Psoas muscle (tissue), 8 donors: ENCODE results near the gene AP2A2. TPM values are rescaled to one million over a fixed set of nuclear protein-coding genes. Genes with fewer than 3 reads are reported as not detected.

ENCODE experiments used
- ATAC-seq, 4 donors: fragments of 200-7000 bp; cut with Tn5 transposase; one replicate each; pipeline ENCODE4 v1.9.1; 2020; ENCODE audit warnings: moderate library complexity in 3 of 4, mild to moderate bottlenecking in 2 of 4
- DNase-seq, 2 donors: peaks; one replicate each; pipeline ENCODE4 v3.0.0-alpha.2; 2020
- H3K27ac ChIP-seq: fragments of 200-600 bp; one replicate; pipeline ENCODE4 v1.8.0; 2022
- H3K27me3 ChIP-seq, 3 donors: fragments of 200-600 bp in 1 of 3; one replicate each; pipeline versions ENCODE4 v1.6.1 to v1.8.0; 2013 to 2022; ENCODE audit warnings: low read length in 2 of 3, mild to moderate bottlenecking in 2 of 3, moderate library complexity in 1 of 3; ENCODE audit not compliant: insufficient read depth in 3 of 3
- H3K36me3 ChIP-seq, 2 donors: fragments of 200-600 bp in 1 of 2; one replicate each; pipeline versions ENCODE4 v1.6.1 to v1.8.0; 2013 to 2022; ENCODE audit warnings: low read depth in 1 of 2, mild to moderate bottlenecking in 1 of 2, moderate library complexity in 1 of 2; ENCODE audit not compliant: insufficient read depth in 1 of 2
- H3K4me1 ChIP-seq: fragments of 200-600 bp; one replicate; pipeline ENCODE4 v1.8.0; 2022
- H3K4me3 ChIP-seq: fragments of 200-600 bp; one replicate; pipeline ENCODE4 v1.8.0; 2022; ENCODE audit warnings: mild to moderate bottlenecking
- H3K9me3 ChIP-seq: fragments of 200-600 bp; one replicate; pipeline ENCODE4 v1.8.0; 2022
- WGBS, 3 donors: extraction: QIAGEN DNeasy Blood & Tissue Kit; methylation state at CpG; one replicate each; pipeline versions ENCODE4 v1.1.6 to v1.1.7; 2013; 5-methylcytosine and 5-hydroxymethylcytosine counted together
- intact Hi-C, 2 donors: fragments of 100-400 bp; cut with DNase I; formaldehyde crosslinking; loops; one replicate each; pipeline versions ENCODE4 v1.11.0 to v1.14.2; 2022
- polyA plus RNA-seq, 3 donors: library from polyadenylated mRNA; stranded (reverse); fragments of 200-250 nt; gene quantifications; one replicate each; pipeline ENCODE4 v1.2.3, GENCODE V29; 2013
- total RNA-seq, 4 donors: library from RNA; stranded (reverse); fragmentation: NEBNext Ultra II Directional in 2 of 4; extraction: Animal tissue kit (Norgen Biotek cat#: 25700) in 2 of 4; gene quantifications; one replicate each; pipeline versions ENCODE4 v1.2.1 to v1.2.4, GENCODE V29; 2021 to 2023
- TF ChIP-seq, protein P1 (sequence below): fragments of 200-600 bp; IDR thresholded peaks from one replicate; pipeline ENCODE4 v1.8.0; 2022; ENCODE audit warnings: antibody characterized with exemption
- donor health status: healthy with polysubstance abuse.
- donor health status: DM: no; HTN: no; CAD: no; lungs with moderate emphysema.
- donor health status: Bipolar disorder and iron deficiency.
- donor health status: healthy.
- donor health status: DM: yes; HTN: yes; CAD: no.
- donor health status: DM: no; HTN: no; CAD: no.
- donor health status: DM: no; HTN: no; CAD: no.
- donor health status: DM: yes; HTN: yes; CAD: no.

The AP2A2 gene
- total and polyA plus RNA-seq, 7 donors: 15.9 to 31.4 (median 26.5) TPM

DNA sequence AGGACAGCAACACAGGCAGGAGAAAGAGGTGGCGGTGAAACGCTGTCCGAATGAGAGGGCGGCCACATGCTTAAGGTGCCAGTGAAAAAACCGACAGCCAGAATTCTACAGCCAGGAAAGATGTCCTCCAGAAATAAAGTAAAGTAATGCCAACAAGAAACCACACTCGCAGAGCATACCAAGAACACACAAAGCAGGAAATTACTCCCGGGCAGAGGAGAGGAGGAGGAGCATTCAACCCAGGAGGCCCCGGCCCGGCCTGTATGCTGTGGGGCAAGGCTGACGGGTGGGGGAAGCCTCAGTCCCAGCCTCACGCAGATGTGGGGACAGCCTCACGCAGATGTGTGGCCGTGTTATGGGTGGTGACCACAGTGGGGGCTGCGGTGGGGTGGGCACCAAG is 43.1 kb upstream of the AP2A2 start:
- H3K27me3 ChIP-seq: no peaks in the 10 kb centered on the region
- DNase-seq: no peak
- intact Hi-C loops: no loop called here
- TF ChIP-seq, protein P1, sequence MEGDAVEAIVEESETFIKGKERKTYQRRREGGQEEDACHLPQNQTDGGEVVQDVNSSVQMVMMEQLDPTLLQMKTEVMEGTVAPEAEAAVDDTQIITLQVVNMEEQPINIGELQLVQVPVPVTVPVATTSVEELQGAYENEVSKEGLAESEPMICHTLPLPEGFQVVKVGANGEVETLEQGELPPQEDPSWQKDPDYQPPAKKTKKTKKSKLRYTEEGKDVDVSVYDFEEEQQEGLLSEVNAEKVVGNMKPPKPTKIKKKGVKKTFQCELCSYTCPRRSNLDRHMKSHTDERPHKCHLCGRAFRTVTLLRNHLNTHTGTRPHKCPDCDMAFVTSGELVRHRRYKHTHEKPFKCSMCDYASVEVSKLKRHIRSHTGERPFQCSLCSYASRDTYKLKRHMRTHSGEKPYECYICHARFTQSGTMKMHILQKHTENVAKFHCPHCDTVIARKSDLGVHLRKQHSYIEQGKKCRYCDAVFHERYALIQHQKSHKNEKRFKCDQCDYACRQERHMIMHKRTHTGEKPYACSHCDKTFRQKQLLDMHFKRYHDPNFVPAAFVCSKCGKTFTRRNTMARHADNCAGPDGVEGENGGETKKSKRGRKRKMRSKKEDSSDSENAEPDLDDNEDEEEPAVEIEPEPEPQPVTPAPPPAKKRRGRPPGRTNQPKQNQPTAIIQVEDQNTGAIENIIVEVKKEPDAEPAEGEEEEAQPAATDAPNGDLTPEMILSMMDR: no peak
- no peaks in the 10 kb centered on the region for H3K4me1 ChIP-seq
- 89 to 93% (median 91%) methylated on average over 14 of the region's 14 CpGs for WGBS, 3 donors
- no peaks in the 10 kb centered on the region for H3K9me3 ChIP-seq
- no peak overlapping the region for H3K27ac ChIP-seq
- H3K36me3 ChIP-seq: peaks cover 2 to 29% of the 10 kb centered on the region in 2 donors
- ATAC-seq: no peak
- H3K4me3 ChIP-seq: no peak overlapping the region

DNA sequence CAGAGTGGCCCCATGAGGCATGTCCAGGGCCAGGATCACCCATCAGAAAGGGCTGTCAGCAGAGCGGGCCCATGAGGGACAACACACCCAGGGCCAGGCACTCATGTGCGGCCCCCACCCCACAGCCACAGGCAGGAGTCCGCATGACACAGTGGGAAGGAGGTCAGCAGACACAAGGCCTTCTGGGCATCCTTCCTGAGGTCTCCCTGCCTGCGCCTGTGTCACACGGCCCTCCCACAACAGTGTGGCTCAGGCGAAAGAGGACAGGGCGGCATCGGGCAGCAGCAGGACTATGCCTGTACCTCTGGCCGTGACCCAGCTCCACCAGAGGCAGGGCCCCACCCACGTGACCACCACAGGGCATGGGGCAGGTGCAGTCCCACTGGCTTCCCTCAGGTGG is 42.1 kb upstream of the AP2A2 start:
- no peak for DNase-seq
- no peak for ATAC-seq
- intact Hi-C loops: no loop called here
- Histone ChIP-seq H3K9me3 (no peaks in the 10 kb centered on the region), H3K36me3 (peaks cover 2 to 29% of the 10 kb centered on the region in 2 donors), H3K4me3 (no peak overlapping the region), H3K27me3 (no peaks in the 10 kb centered on the region), H3K4me1 (peaks cover 6% of the 10 kb centered on the region), H3K27ac (no peak overlapping the region)
- TF ChIP-seq, protein P1: no peak
- 88 to 91% (median 91%) methylated on average over 10 of the region's 10 CpGs for WGBS, 3 donors

DNA sequence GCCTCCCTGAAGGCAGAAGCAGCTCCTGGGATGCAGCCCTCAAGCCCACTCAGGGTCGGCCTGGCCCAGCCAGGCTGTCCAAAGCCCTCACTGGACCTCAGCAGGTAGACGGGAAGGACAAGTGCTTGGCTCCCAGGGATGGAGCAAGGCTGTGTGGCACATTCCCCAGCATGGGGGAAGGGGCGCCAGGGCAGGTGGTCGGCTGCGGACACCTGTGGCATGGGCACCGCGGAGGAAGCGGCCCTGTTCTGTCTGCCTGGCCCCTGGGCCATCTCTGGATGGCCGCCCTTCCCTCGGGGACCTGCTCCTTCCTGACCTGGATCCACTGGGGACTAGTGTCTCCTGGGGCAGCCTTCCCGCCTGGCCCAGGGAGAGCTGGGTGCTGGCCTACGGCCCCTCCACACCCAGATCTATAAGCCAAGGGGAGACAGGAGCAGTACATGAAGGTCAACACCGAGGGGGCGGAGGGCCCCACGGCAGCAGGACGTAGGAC is 41.0 kb upstream of the AP2A2 start:
- Histone ChIP-seq H3K9me3 (no peaks in the 10 kb centered on the region), H3K4me3 (no peak overlapping the region), H3K36me3 (peaks cover 2 to 29% of the 10 kb centered on the region in 2 donors), H3K27me3 (no peaks in the 10 kb centered on the region), H3K27ac (no peak overlapping the region), H3K4me1 (peaks cover 7% of the 10 kb centered on the region)
- no peak for DNase-seq
- TF ChIP-seq, protein P1: no peak
- WGBS, 3 donors: 87 to 88% (median 87%) methylated on average over 14 to 16 of the region's 16 CpGs
- ATAC-seq: no peak
- intact Hi-C loops: no loop called here

DNA sequence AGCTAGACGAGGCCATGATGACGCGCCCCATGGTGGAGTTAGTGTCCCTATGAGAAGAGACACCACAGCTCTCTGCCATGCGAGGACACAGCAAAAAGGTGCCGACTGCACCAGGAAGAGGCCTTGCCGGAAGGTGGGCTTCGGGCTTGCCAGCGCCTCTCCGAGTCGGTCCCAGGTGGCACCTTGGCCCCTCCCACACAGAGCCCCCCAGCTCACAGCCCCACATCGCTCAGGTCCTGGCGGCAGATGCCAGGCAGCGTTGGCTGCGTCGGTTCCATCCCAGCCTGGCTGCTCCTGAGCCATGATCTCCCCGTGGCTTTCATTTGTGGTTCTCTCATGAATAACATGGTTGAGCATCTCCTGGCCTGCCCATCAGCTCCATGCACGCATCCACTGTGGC is 39.1 kb upstream of the AP2A2 start:
- Histone ChIP-seq H3K9me3 (no peaks in the 10 kb centered on the region), H3K4me3 (no peak overlapping the region), H3K27me3 (no peaks in the 10 kb centered on the region), H3K27ac (no peak overlapping the region), H3K4me1 (peaks cover 7% of the 10 kb centered on the region), H3K36me3 (peaks cover 0 to 22% of the 10 kb centered on the region in 2 donors)
- intact Hi-C loops: no loop called here
- ATAC-seq: no peak
- TF ChIP-seq, protein P1: no peak
- 94 to 97% (median 97%) methylated on average over 17 of the region's 17 CpGs for WGBS, 3 donors
- no peak for DNase-seq

DNA sequence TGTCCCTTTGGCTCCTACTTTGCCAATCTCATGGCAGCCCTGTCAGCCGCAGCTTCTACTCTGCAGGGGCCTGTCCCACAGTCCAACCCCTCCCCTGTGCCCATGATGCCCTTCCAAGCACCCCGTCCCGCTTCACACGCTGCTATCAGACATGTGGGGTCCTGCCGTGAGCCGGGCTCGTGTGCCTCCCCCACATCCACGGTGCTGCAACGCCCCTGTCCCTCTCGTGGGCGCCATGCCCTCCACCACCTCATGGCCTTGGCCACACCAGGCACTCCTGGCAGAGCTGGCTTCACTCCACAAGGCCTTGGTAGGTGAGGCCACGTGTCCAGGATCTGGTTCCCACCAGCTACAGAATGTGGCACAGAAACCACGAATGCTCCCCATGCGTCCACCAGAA is 38.1 kb upstream of the AP2A2 start:
- TF ChIP-seq, protein P1: no peak
- Histone ChIP-seq H3K36me3 (peaks cover 0 to 12% of the 10 kb centered on the region in 2 donors), H3K27ac (no peak overlapping the region), H3K9me3 (no peaks in the 10 kb centered on the region), H3K4me1 (peaks cover 7% of the 10 kb centered on the region), H3K27me3 (no peaks in the 10 kb centered on the region), H3K4me3 (no peak overlapping the region)
- intact Hi-C loops: no loop called here
- 79 to 88% (median 87%) methylated on average over 14 of the region's 14 CpGs for WGBS, 3 donors
- DNase-seq (no peak), ATAC-seq (peak in 2 of 4 donors; percentile 3 to 9)
